Upper lobe of left lung (tissue), 6 donors: ENCODE data around the gene PCYT1A. TPM values are rescaled to one million over a fixed set of nuclear protein-coding genes. Genes with fewer than 3 reads are reported as not detected.

ENCODE experiments used
- ATAC-seq, 2 donors: fragments of 200-7000 bp; cut with Tn5 transposase; one replicate each; pipeline ENCODE4 v1.9.1; 2022; ENCODE audit warnings: mild to moderate bottlenecking in 2 of 2, moderate library complexity in 2 of 2; ENCODE audit not compliant: low FRiP score in 2 of 2
- DNase-seq, 2 donors: peaks; one replicate each; pipeline ENCODE4 v3.0.0-alpha.2; 2019 to 2020
- H3K27ac ChIP-seq, 4 donors: fragments of 200-600 bp; sonication (generic); one replicate each; pipeline ENCODE4 v1.5.1; 2016 to 2019
- H3K27me3 ChIP-seq, 4 donors: fragments of 200-600 bp; sonication (generic); one replicate each; pipeline ENCODE4 v1.5.1; 2017 to 2019
- H3K36me3 ChIP-seq, 4 donors: fragments of 200-600 bp; sonication (generic); one replicate each; pipeline ENCODE4 v1.5.1; 2016 to 2019
- H3K4me1 ChIP-seq, 4 donors: fragments of 200-600 bp; sonication (generic); one replicate each; pipeline ENCODE4 v1.5.1; 2018 to 2019
- H3K4me3 ChIP-seq, 4 donors: fragments of 200-600 bp; sonication (generic); one replicate each; pipeline ENCODE4 v1.5.1; 2017 to 2019; ENCODE audit warnings: mild to moderate bottlenecking in 2 of 4, moderate library complexity in 1 of 4
- H3K9me3 ChIP-seq, 4 donors: fragments of 200-600 bp; sonication (generic); one replicate each; pipeline ENCODE4 v1.5.1; 2018 to 2019
- CTCF ChIP-seq, 6 experiments: fragments of 450-650 bp in 4 of 6; fragments of 200-600 bp in 2 of 6; sonication (generic) in 2 of 6; IDR thresholded peaks; one replicate each; pipeline ENCODE4 v1.5.1; 2016 to 2019; ENCODE audit warnings: antibody characterized with exemption in 6 of 6
- EP300 ChIP-seq, 4 donors: sonication (generic); formaldehyde crosslinking; IDR thresholded peaks; one replicate each; pipeline ENCODE4 v1.5.1; 2017; ENCODE audit warnings: antibody characterized with exemption in 4 of 4, control low read depth in 2 of 4
- POLR2A ChIP-seq, 4 donors: fragments of 450-650 bp; IDR thresholded peaks; one replicate each; pipeline ENCODE4 v1.5.1; 2016 to 2017; ENCODE audit warnings: antibody characterized with exemption in 4 of 4, mild to moderate bottlenecking in 2 of 4
- POLR2AphosphoS5 ChIP-seq, 2 donors: sonication (generic); formaldehyde crosslinking; IDR thresholded peaks; one replicate each; pipeline ENCODE4 v1.5.1; 2017; ENCODE audit warnings: antibody characterized with exemption in 2 of 2
- WGBS, 2 donors: methylation state at CpG; one replicate each; pipeline ENCODE4 v1.1.5; 2017 to 2018; 5-methylcytosine and 5-hydroxymethylcytosine counted together
- total RNA-seq, 6 donors: library from RNA; depleted of rRNA in 4 of 6; stranded (reverse); fragments of >200 nt in 4 of 6; gene quantifications; one replicate each; pipeline versions ENCODE4 v1.1.0 to v1.2.1, GENCODE V29; 2016 to 2021
- donor health status: DM: no; HTN: no; CAD: no; lungs with moderate emphysema.
- donor health status: DM: no; HTN: yes; CAD: no; lungs with severe emphysema.

Gene PCYT1A
- total RNA-seq, 6 donors from 2014 or later = 51.6 to 75.2 (median 68.5) TPM

DNA sequence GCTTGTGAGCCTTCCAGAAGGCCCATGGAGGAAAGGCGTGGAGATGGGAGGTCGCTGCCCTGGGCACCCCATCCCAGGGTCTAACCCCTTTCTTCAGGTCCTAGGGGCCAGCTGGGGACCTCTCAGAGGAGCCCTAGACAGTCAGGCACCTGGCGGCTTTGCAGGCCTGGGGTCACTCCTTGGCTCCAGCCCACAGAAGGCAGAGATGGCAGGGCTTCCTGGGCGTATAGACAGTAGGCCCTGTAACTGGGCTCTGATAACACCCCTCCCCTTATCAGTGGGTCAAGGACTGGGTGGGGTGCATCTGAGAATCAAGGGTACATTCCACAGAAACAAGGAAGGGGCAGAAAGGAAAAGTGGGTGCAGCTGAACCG is 93.0 kb downstream of the PCYT1A start:
- ATAC-seq (no peak), DNase-seq (no peak)
- H3K36me3 ChIP-seq = no peaks in the 10 kb centered on the region
- peak overlapping the region in 2 of 4 donors; percentile 84 to 89 for H3K27ac ChIP-seq
- TF ChIP-seq EP300 (IDR thresholded peaks at IDR 0.05) = no peak
- no peak for TF ChIP-seq POLR2A (IDR thresholded peaks at IDR 0.05)
- no peak for TF ChIP-seq POLR2AphosphoS5 (IDR thresholded peaks at IDR 0.05)
- TF ChIP-seq CTCF (IDR thresholded peaks at IDR 0.05) = no peak
- H3K9me3 ChIP-seq = no peaks in the 10 kb centered on the region
- no peak overlapping the region for H3K4me3 ChIP-seq
- no peaks in the 10 kb centered on the region for H3K27me3 ChIP-seq
- WGBS, 2 donors = 65 to 79% methylated on average over 2 to 5 of the region's 5 CpGs
- peaks cover 18 to 28% (median 22%) of the 10 kb centered on the region in 4 donors for H3K4me1 ChIP-seq

DNA sequence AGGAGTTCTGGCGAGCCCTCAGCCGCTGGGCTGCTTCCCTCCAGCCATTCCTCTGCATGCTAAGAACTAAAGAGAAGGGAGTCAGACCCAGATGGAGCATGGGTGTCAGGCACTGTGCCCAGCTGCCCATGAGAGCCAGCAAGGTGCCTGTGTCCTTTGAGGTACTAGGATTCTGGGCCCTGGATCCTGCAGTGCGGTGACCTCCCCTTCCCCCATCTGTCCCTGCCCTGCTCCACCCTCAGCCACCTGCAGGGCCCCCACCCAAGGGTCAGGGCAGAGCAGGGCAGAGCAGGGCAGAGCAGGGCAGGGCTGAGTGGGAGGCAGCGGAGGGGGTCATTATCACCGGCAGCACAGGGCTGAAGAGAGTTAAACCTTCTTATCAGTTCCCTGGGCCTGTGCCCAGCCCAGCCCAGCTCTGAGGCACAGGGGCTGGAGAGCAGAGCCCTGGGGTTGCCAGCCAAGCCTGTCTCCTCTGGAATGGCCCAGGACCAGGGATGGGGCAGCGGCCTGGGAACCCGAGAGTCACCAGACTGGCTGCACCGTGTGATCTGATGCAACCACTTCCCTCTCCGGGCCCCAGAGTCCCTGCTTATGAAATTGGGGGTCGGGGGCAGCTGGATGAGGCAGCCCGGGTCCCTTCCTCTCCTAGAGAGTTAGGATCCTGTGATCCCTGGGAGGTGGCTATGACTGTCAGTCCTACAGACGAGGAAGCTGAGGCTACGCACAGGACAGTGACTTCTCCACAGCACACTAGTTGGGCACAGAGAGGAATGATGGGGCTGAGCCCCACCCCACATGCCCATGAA is 93.6 kb downstream of the PCYT1A start:
- DNase-seq (peak in 1 of 2 donors; percentile 81), ATAC-seq (peak; percentile 47 to 57)
- no peaks in the 10 kb centered on the region for H3K36me3 ChIP-seq
- no peaks in the 10 kb centered on the region for H3K27me3 ChIP-seq
- no peak overlapping the region for H3K4me3 ChIP-seq
- peaks cover 18 to 28% (median 22%) of the 10 kb centered on the region in 4 donors for H3K4me1 ChIP-seq
- H3K27ac ChIP-seq = peak overlapping the region; percentile 11 to 89 (median 80)
- TF ChIP-seq POLR2A (IDR thresholded peaks at IDR 0.05) = peak in 1 of 4 donors; percentile 68
- peak in 1 of 4 donors; percentile 4 for TF ChIP-seq EP300 (IDR thresholded peaks at IDR 0.05)
- peak in 1 of 2 donors; percentile 15 for TF ChIP-seq POLR2AphosphoS5 (IDR thresholded peaks at IDR 0.05)
- peak in 1 of 6 experiments; percentile 15 for TF ChIP-seq CTCF (IDR thresholded peaks at IDR 0.05)
- 49 to 75% methylated on average over 8 to 13 of the region's 13 CpGs for WGBS, 2 donors
- H3K9me3 ChIP-seq = no peaks in the 10 kb centered on the region

DNA sequence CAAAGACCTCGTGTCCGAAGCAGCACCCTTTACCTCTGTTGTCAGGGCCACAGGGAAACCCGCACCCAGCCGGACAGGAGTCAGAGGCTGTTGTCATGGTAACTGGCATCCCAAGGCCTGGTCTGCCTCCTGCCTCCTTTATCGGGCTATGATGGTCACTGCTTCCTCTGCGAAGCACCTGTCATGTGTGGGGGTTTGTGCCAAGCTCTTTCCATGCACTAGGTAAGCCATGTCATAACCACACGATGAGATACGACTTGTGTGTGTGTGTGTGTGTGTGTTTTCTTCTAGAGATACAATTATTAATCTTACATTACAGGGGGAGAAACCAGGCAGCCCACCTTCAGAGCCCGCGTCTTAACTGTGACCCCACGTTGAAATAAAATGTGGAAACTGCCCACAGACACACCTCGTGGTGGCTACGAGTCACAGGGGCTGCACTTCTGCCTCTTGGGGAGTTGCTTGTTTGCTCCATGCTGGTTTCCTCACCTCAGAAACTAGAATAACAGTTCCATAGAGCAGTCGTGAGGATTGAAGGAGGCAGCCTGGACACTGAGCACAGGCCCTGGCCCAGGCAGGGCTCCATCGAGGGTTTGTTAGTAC is 94.3 kb downstream of the PCYT1A start:
- Histone ChIP-seq H3K4me3 (no peak overlapping the region), H3K4me1 (peaks cover 18 to 28% (median 22%) of the 10 kb centered on the region in 4 donors), H3K36me3 (no peaks in the 10 kb centered on the region), H3K27me3 (no peaks in the 10 kb centered on the region), H3K27ac (peak overlapping the region; percentile 77 to 89 (median 82)), H3K9me3 (no peaks in the 10 kb centered on the region)
- no peak for DNase-seq
- TF ChIP-seq EP300 (IDR thresholded peaks at IDR 0.05) (no peak), POLR2A (IDR thresholded peaks at IDR 0.05) (no peak), POLR2AphosphoS5 (IDR thresholded peaks at IDR 0.05) (no peak), CTCF (IDR thresholded peaks at IDR 0.05) (no peak)
- ATAC-seq = peak in 1 of 2 donors; percentile 5
- 53 to 64% methylated on average over 13 to 15 of the region's 15 CpGs for WGBS, 2 donors

GRCh38 chr3:196192524-196193051 is 94.9 kb downstream of the PCYT1A start:
- ATAC-seq (peak in 1 of 2 donors; percentile 35), DNase-seq (peak in 1 of 2 donors; percentile 43)
- Histone ChIP-seq H3K36me3 (no peaks in the 10 kb centered on the region), H3K9me3 (no peaks in the 10 kb centered on the region), H3K27ac (peak overlapping the region; percentile 77 to 89 (median 82)), H3K4me1 (peaks cover 18 to 28% (median 22%) of the 10 kb centered on the region in 4 donors), H3K27me3 (no peaks in the 10 kb centered on the region), H3K4me3 (no peak overlapping the region)
- no peak for TF ChIP-seq EP300 (IDR thresholded peaks at IDR 0.05)
- no peak for TF ChIP-seq CTCF (IDR thresholded peaks at IDR 0.05)
- no peak for TF ChIP-seq POLR2A (IDR thresholded peaks at IDR 0.05)
- no peak for TF ChIP-seq POLR2AphosphoS5 (IDR thresholded peaks at IDR 0.05)
- WGBS, 2 donors = 48 to 54% methylated on average over 14 of the region's 14 CpGs
